ENCODE measurements around the gene CCDC157.
"Not testable (repeated sequence)": the region's sequence is repeated elsewhere in the genome, so short reads cannot be mapped to it uniquely, and the experiment has no call there.

CCDC157 gene

DNA sequence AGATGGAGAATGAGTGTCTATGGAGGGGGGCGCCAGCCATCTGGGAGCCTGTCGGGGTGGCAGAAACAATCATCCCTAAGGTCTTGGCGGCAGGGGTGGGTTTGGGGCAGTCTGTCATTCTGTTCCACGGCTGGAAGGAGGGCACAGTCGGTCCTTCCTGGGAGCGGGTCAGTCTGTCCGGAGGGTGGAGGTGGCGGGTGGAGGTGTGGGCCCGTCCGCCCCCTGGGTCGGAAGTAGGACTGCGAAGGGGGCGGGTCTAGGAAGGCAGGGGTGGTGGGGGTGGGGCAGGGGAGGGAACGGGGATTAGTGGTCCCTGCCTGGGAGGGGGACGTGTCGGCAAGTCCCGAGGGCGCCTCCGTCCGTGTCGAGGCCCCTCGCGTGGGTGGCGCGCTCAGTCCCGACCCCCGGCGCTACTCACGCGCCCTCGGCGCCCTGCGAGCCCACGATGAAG lies 30.5 kb upstream of the CCDC157 start:
- no peak for DNase-seq

GRCh38 chr22:30326706-30327362 lies 30.0 kb upstream of the CCDC157 start, which contains the start of gene TBC1D10A:
TSS of gene TBC1D10A (minus strand) at chr22:30326941. CDS start at chr22:30326881, 60 bp downstream.
- DNase-seq, result peak; percentile 97

- DNase-seq, result peak; percentile 18
These were observed 28.9 kb upstream of the CCDC157 start for GRCh38 chr22:30327864-30328345.

- DNase-seq, result no peak
These were observed 28.2 kb upstream of the CCDC157 start for GRCh38 chr22:30328466-30329049.

DNA sequence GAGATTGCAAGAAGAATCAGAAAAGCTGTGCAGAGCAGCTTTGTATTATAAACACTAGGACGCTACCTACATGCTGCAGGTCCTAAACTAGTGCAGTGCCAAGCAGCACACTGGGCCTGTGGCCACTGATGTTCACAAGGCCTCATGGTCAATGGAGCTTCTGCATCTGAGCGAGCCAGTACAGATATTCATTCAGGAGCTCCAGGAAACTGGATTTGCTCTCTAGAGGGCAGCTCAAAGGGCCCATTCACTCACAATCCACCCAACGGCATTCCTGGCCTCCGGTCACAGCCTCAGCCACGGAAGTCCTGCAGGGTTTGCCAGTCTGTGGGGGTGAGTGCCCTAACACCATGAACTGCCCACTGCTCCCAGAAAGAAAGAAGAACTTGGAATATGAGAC lies 24.3 kb upstream of the CCDC157 start:
- DNase-seq, result no peak

DNA sequence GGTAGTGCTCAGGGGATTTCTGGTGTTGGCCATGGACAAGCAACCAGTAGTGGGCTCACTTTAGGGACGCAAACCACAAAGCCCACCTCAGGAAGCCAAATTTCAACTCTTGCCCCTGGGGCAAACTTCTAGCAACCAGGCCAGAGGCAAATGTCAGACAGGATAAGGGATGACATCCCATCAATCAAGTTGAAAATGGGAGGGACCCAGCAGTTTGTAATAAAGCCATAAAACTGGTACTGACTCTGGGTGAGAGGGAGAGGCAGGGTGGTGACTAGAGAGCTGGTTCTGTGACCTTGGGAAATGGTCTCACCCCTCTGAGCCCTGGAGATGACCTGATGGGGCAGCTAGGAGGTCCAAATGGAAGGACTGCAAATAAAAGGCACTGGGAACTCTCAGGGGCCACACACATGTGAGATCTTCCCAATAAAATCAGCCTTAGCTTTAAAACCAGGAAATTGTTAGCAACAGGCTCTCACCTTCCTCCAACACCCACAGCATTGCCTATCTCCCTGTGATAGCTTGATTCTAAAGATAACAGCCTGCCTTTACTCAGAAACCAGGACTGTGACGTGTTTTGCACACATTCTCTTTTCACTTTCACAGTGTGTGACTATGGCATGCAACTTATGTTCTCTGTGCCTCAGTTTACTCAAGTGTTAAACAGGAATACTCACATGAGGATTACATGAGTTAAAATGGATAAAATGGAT lies 23.7 kb upstream of the CCDC157 start:
- no peak for DNase-seq

DNA sequence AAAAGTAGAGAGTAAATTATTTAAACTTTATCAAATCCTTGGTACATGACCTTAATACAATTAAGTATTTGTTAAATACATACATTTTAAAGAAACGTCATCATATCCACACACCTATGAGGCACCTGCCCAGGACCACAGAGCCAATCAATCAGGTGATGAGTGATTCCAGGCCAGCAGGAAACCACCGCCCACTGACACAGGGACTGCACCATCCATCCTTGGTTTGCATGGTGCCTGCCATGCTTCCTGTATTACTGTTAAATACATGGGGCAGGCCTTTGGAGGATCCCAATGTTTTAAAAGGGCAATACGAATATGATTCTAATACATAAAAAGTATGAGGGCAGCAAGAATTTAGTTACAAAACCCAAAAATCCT lies 23.1 kb upstream of the CCDC157 start:
- no peak for DNase-seq

DNA sequence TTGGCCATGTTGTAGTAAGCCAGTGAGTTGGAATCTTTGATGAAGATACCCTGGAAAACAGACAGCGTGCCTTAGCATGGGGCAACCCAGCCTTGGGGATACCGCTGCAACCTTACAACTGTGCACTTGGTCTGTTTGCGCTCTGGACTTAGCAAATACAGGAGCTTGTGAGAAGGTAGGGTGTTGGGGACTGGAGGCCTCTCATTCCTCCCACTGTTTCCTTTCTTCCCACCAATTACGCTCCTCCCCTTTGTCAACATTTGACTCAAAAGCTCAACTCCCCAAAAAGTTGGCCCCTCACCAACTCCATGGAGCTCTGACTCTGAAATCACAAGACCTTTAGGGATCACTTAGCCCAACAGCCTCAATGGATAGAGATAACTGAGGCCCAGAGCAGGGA lies 22.2 kb upstream of the CCDC157 start:
- DNase-seq, result no peak

GRCh38 chr22:30335236-30335635 lies 21.6 kb upstream of the CCDC157 start:
- no peak for DNase-seq

DNA sequence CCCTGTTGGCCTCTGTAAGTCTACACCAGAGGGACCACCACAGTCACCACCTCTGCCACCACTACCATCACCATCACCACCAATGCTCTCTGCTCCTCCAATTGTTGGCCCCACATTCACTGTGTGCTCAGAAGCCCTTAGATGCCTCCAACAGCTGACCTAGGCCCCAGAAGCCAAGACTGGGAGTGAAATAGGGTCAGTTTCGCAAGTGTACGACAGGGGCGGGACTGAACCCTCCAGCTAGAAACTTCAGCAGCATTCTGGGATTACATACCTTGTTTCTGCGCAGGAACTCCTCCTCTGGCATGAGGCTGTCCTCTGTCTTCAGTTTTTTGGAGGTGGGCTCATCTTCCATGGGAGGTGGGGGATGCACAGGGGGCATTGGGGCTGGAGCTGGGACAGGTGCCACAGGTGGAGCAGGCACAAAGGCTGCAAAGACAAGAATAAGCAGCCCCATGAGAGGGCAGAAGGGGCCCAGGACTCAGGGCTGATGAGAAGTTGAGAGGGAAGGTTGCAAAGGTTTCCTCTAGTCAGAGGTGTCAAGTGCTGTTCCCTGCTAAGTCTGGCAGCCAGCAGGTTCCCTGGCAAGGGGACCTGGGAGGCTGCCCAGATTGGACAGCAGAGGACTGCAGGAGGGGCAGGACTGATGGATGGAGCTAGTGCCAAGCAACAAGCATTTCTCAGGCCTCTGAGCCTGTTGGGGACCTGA lies 19.9 kb upstream of the CCDC157 start:
- no peak for DNase-seq

- no peak for DNase-seq
These were observed 19.4 kb upstream of the CCDC157 start for GRCh38 chr22:30337461-30337778.

GRCh38 chr22:30338341-30338740 lies 18.5 kb upstream of the CCDC157 start:
- DNase-seq, result not testable (repeated sequence)

DNA sequence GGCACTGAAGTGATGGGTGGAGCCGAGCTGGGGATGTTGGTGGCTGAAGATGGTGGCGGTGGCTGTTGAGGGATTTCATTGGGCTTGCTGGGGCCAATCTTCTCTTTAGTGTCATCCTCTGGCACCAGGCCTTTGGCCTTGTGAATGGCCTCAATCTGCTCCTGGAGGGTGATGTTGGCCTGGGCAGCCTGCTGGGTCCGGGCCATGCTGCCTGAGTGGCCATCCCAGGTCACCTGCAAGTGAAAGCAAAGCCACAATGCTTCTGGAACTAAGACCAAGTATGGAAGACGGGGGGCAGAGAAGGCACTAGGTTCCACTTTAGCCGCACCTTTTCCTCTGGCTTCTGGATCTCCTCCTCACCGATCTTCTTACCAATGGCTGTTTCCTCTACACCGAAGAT lies 18.0 kb upstream of the CCDC157 start:
- no peak for DNase-seq

DNA sequence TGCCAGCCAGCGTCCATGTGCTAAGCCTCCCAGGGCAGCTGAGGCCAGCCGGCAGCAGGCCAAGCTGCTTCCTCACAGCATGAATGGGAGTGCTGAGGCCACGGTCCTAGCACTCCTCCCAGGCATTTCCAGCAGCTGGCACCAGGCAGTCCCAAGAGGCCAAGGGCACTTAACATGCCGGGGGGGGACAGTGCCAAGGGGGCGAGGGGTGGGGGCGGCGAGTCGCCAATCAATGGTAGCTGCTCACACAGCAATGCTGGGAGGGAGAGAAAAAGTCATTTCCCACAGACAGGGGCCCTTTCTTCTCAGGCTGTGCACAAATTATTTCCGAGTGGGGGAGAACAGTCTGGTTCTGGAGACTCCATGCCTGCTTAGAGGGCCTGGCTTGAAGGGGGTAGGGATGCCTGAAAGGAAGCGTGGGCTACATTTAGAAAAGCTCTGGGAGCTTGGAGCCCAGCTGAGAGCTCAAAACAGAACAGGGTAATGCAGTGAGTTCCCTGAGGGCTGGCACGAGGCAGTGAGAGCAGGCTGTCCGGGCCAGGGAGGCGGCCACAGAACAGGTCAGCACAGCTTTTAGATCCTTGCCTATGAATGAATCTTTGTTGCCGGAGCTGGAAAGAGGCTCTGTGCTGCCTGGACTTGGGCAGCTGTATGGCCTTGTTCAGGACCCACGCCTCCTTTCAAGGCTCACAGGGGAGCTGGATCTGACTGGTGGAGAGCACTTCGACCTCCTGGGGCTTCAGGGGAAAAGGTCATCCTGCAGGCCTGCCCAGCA lies 15.7 kb upstream of the CCDC157 start:
- DNase-seq, result no peak

DNA sequence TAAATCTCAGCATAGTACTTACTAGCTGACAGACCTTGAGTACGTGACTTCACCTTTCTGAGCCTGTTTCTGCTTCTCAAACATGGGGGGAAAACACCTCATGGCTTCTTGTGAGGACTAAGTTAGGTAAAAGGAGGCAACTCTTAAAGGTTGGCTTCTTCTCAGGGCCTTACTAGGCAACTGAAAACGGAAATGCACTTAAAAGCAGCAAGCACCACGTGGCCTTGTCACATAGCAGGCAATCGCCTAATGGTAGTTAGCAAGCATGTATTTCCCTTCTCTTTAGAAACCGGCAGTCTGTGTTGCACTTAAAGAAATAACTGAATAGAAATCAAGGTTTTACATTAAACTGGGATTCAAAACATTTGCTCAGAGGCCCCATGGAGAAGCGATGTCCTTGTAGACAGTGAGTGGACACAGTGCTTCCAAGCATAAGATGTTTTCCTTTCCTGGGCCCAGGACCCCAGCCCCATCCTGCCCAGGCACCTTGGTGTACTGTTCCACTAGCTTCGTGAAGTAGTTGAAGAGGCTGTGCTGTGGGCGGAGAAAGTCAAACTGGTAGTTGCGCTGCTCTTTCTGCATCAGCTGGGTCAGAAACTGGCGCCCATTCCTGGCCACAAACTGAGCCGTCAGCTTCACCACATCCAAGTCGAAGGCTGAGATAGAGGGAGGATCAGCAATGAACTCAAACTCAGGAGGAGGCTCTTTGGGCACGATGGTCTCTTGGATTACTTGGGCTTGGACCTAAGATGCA lies 12.2 kb upstream of the CCDC157 start:
- DNase-seq, result no peak

- no peak for DNase-seq
These were observed 9.4 kb upstream of the CCDC157 start for GRCh38 chr22:30347255-30347892.

GRCh38 chr22:30348404-30348803 lies 8.4 kb upstream of the CCDC157 start:
- DNase-seq, result no peak

- DNase-seq, result no peak
These were observed 8.0 kb upstream of the CCDC157 start for GRCh38 chr22:30348809-30349208.

DNA sequence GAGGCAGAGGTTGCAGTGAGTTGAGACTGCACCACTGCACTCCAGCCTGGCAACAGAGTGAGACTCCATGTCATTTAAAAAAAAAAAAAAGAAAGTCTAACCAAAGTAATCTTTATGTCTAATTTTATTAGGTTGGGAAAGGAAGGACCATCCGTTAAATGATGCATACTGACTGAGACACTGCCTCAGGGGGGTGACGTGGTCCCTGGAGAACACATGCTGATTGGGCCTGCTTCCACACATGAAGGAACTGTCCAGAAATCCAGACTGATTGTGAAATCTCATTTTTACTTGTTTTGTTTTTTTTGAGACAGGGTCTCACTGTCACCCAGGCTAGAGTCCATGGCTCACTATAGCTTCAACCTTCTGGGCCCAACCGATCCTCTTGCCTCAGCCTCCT lies 5.6 kb upstream of the CCDC157 start:
- no peak for DNase-seq

DNA sequence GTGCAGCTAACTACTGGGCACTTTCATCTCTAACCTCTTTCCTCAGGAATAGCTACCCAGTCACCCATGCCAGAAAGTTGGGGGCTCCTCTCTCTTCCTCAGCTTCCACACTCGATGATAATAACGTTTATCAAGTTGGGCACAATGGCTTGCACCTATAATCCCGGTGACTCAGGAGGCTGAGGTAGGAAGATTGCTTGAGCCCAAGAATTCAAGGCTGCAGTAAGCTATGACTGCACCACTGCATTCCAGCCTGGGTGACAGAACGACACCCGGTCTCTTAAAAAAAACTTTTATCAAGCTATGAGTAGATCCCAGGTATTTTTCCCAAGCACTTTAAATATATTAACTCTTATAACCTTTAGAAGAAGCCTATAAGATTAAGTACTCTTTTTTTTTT lies 2.2 kb upstream of the CCDC157 start:
- no peak for DNase-seq

- peak; percentile 67 for DNase-seq
These were observed 396 bp downstream of the CCDC157 start for GRCh38 chr22:30357236-30357570.
